Prostate gland (tissue), 2 donors: ENCODE data around the gene CCDC90B. TPM values are rescaled to one million over a fixed set of nuclear protein-coding genes. Genes with fewer than 3 reads are reported as not detected.

Source experiments
- DNase-seq: peaks from one replicate; pipeline ENCODE4 v3.0.0-alpha.2; 2019; ENCODE audit warnings: low spot score
- H3K27ac ChIP-seq, 2 donors: fragments of 200-600 bp; sonication (generic); 2 replicates each; pipeline ENCODE4 v1.5.1; 2017 to 2019
- H3K27me3 ChIP-seq: fragments of 200-600 bp; sonication (generic); replicated peaks from 2 replicates; pipeline ENCODE4 v1.5.1; 2019; ENCODE audit not compliant: insufficient read depth
- H3K36me3 ChIP-seq, 2 donors: fragments of 200-600 bp; sonication (generic); 1 replicate in 1 of 2; 2 replicates in 1 of 2; pipeline versions ENCODE4 v1.5.1 to v1.8.1; 2017 to 2019
- H3K4me1 ChIP-seq: fragments of 200-600 bp; sonication (generic); replicated peaks from 2 replicates; pipeline ENCODE4 v1.5.1; 2019
- H3K4me3 ChIP-seq, 2 donors: fragments of 200-600 bp; sonication (generic); 2 replicates each; pipeline ENCODE4 v1.5.1; 2017 to 2019
- H3K9me3 ChIP-seq: fragments of 200-600 bp; sonication (generic); 2 replicates; pipeline ENCODE4 v1.5.1; 2017
- POLR2A ChIP-seq: fragments of 450-650 bp; IDR thresholded peaks from one replicate; pipeline ENCODE4 v1.6.1; 2016; ENCODE audit warnings: antibody characterized with exemption, mild to moderate bottlenecking
- POLR2AphosphoS5 ChIP-seq: sonication (generic); formaldehyde crosslinking; IDR thresholded peaks from one replicate; pipeline ENCODE4 v1.6.1; 2017; ENCODE audit warnings: antibody characterized with exemption
- WGBS: methylation state at CpG from one replicate; pipeline ENCODE4 v1.1.5; 2018; 5-methylcytosine and 5-hydroxymethylcytosine counted together
- intact Hi-C: fragments of 100-400 bp; cut with DNase I; formaldehyde crosslinking; loops from one replicate; pipeline ENCODE4 v1.14.2; 2022
- small RNA-seq, 2 donors: library from RNA; depleted of rRNA; stranded (forward); fragments of <200 nt; gene quantifications; one replicate each; pipeline ENCODE3, GENCODE V24; 2016
- total RNA-seq, 2 donors: library from RNA; depleted of rRNA; stranded (reverse); fragments of >200 nt; gene quantifications; one replicate each; pipeline ENCODE4 v1.1.0, GENCODE V29; 2016
- TF ChIP-seq, protein P1 (sequence below), 4 experiments: fragments of 200-600 bp in 2 of 4; fragments of 450-650 bp in 2 of 4; sonication (generic) in 2 of 4; IDR thresholded peaks; 1 replicate in 3 of 4; 2 replicates in 1 of 4; pipeline ENCODE4 v1.5.1; 2016 to 2019; ENCODE audit warnings: antibody characterized with exemption in 4 of 4, mild to moderate bottlenecking in 2 of 4, moderate library complexity in 2 of 4

CCDC90B gene
- total RNA-seq, 2 donors from 2014 or later: 43.8 to 48.2 TPM

- no peaks in the 10 kb centered on the region for H3K4me1 ChIP-seq
- intact Hi-C loops: no loop called here
Observed at GRCh38 chr11:83221694-83222093, 64.5 kb downstream of the CCDC90B start.

DNA sequence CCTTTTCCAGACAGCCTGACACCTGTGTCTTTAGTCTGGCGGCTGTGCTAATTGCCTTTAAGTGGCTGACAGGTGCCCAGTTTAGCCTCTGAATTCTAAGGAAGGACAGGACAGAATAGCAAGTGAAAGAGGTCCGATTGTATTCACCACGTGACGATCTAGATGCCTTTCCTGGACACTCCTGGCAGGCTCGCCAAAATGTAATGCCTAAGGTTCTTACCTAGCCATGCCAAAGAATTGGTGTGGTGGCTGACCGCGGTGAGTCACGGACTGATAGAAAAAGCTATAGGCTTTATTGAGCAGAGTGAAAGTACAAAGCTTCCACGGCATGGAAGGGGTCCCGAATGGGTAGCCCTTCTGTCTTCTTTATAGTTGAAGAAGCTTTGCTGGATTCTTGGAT, 65.9 kb downstream of the CCDC90B start:
- intact Hi-C loops: no loop called here
- Histone ChIP-seq H3K9me3 (no peaks in the 10 kb centered on the region), H3K27me3 (no peaks in the 10 kb centered on the region), H3K4me1 (no peaks in the 10 kb centered on the region), H3K36me3 (no peaks in the 10 kb centered on the region), H3K4me3 (no peak overlapping the region), H3K27ac (no peak overlapping the region)
- WGBS: 85% methylated on average over 10 of the region's 10 CpGs
- no peak for DNase-seq
- TF ChIP-seq POLR2A (no peak), POLR2AphosphoS5 (no peak)
- TF ChIP-seq, protein P1, sequence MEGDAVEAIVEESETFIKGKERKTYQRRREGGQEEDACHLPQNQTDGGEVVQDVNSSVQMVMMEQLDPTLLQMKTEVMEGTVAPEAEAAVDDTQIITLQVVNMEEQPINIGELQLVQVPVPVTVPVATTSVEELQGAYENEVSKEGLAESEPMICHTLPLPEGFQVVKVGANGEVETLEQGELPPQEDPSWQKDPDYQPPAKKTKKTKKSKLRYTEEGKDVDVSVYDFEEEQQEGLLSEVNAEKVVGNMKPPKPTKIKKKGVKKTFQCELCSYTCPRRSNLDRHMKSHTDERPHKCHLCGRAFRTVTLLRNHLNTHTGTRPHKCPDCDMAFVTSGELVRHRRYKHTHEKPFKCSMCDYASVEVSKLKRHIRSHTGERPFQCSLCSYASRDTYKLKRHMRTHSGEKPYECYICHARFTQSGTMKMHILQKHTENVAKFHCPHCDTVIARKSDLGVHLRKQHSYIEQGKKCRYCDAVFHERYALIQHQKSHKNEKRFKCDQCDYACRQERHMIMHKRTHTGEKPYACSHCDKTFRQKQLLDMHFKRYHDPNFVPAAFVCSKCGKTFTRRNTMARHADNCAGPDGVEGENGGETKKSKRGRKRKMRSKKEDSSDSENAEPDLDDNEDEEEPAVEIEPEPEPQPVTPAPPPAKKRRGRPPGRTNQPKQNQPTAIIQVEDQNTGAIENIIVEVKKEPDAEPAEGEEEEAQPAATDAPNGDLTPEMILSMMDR (IDR thresholded peaks at IDR 0.05): no peak

More at GRCh38 chr11:83221694-83222093, 64.5 kb downstream of the CCDC90B start:
- no peak for DNase-seq
- TF ChIP-seq POLR2A (no peak), POLR2AphosphoS5 (no peak)
- TF ChIP-seq, protein P1 (IDR thresholded peaks at IDR 0.05): no peak
- no peak overlapping the region for H3K4me3 ChIP-seq
- no peaks in the 10 kb centered on the region for H3K36me3 ChIP-seq
- no peaks in the 10 kb centered on the region for H3K9me3 ChIP-seq
- H3K27me3 ChIP-seq: no peaks in the 10 kb centered on the region
- no peak overlapping the region for H3K27ac ChIP-seq

DNA sequence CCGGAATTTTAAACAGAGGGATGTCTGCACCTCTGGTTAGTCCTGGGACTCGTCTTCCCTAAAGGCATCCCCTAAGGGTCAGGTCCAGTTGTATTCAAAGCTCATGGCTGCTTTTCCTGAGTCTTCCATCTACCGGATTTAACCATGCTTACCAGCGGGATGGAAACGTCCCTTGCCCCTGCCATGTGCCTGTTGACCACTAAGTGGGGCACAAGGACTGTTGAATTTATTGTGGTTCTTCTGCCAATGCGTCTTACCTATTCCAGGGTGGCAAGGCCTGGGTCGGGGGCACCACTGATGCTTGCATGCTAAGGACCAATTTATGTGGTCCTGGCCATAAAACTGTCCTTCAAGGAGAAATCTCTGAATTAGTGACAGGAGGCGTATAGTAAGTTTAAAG, 67.1 kb downstream of the CCDC90B start:
- H3K4me3 ChIP-seq: no peak overlapping the region
- TF ChIP-seq POLR2AphosphoS5 (no peak), POLR2A (no peak)
- TF ChIP-seq, protein P1 (IDR thresholded peaks at IDR 0.05): no peak
- intact Hi-C loops: no loop called here
- no peaks in the 10 kb centered on the region for H3K9me3 ChIP-seq
- no peaks in the 10 kb centered on the region for H3K27me3 ChIP-seq
- H3K27ac ChIP-seq: no peak overlapping the region
- 80% methylated on average over 8 of the region's 8 CpGs for WGBS
- H3K4me1 ChIP-seq: no peaks in the 10 kb centered on the region
- no peaks in the 10 kb centered on the region for H3K36me3 ChIP-seq
- DNase-seq: no peak

Small RNAs within 50 kb of the gene (small RNA-seq; reads per million reads assigned to genes)
- 0 reads per million in 2 donors for gene AP000873.5

Other genes with a start within 250 kb of the CCDC90B start
- 10 to 100 TPM; 13.3 to 15.9 TPM for gene RAB30, start 214.5 kb downstream of the CCDC90B start, total RNA-seq
- gene PCF11, start 129.2 kb downstream of the CCDC90B start, total RNA-seq: 10 to 100 TPM; 64.1 to 75.2 TPM
- 10 to 100 TPM; 11.6 to 24.5 TPM for gene ANKRD42, start 92.7 kb downstream of the CCDC90B start, total RNA-seq